ENCODE data around the gene PPP2R3A. TPM values are rescaled to one million over a fixed set of nuclear protein-coding genes. Genes with fewer than 3 reads are reported as not detected.

PPP2R3A gene
- total and polyA plus RNA-seq, 2 of the 4 experiments (the other 2 are of a cell fraction), result 11.3 to 37.3 TPM

GRCh38 chr3:136106101-136106500, 140.6 kb downstream of the PPP2R3A start:
- no CpG with 5 or more reads among the region's 6 CpGs for WGBS, 2 experiments (ENCODE audit: extremely low coverage in 2 of 2, insufficient read length in 1 of 2)
- no peak overlapping the region for H3K56ac ChIP-seq (ENCODE audit: extremely low read depth, insufficient read depth, low read length)
- CTCF ChIA-PET, result no interaction called here
- H2BK15ac ChIP-seq (ENCODE audit: low read depth, low read length), result no peak overlapping the region
- TF ChIP-seq USF2 (IDR thresholded peaks at IDR 0.05; ENCODE audit: low read depth, low read length) (no peak), CHD1 (IDR thresholded peaks at IDR 0.05; ENCODE audit: low read depth, low read length) (no peak), BHLHE40 (IDR thresholded peaks at IDR 0.05; ENCODE audit: low read depth, low read length) (no peak), POLR2A (IDR thresholded peaks at IDR 0.05; ENCODE audit: low read depth, low read length) (no peak), RFX5 (IDR thresholded peaks at IDR 0.05; ENCODE audit: low read depth, low read length) (no peak), NFE2L2 (IDR thresholded peaks at IDR 0.05; ENCODE audit: low read depth, low read length) (no peak)
- H3K27ac ChIP-seq (ENCODE audit: insufficient read depth, low read length), result no peak overlapping the region
- in situ Hi-C loops (cut with MboI; ENCODE audit: low sequenced_read_pairs) (no loop called here), intact Hi-C loops (cut with micrococcal nuclease) (no loop called here), dilution Hi-C loops (cut with HindIII; ENCODE audit: low sequenced_read_pairs, unreplicated experiment) (no loop called here)
- H3K4me1 ChIP-seq (ENCODE audit: control insufficient read depth, insufficient read depth, low read length), result no peaks in the 10 kb centered on the region
- no peak overlapping the region for H2BK120ac ChIP-seq (ENCODE audit: low read depth, low read length)
- H3K79me1 ChIP-seq (ENCODE audit: low read depth in 1 of 2, low read length in 2 of 2), result no peaks in the 10 kb centered on the region
- H3K9me3 ChIP-seq (ENCODE audit: control insufficient read depth, insufficient read depth, low read length), result no peaks in the 10 kb centered on the region
- H2BK5ac ChIP-seq (ENCODE audit: low read depth, low read length, poor library complexity, severe bottlenecking), result no peak overlapping the region
- H3K36me3 ChIP-seq (ENCODE audit: control insufficient read depth, insufficient read depth, low read length), result peaks cover 11% of the 10 kb centered on the region
- no peak overlapping the region for H3K4me3 ChIP-seq (ENCODE audit: insufficient read depth, low read depth, low read length)
- BruUV-seq (replicated peaks), result no TSS peak
- ATAC-seq (ENCODE audit: low read depth) (no peak), DNase-seq (no peak)
- no peaks in the 10 kb centered on the region for H3K9me1 ChIP-seq (ENCODE audit: insufficient read depth, low read length)
- POLR2A ChIA-PET (ENCODE audit: unreplicated experiment), result no interaction called here
- no peak overlapping the region for H3K23ac ChIP-seq (ENCODE audit: low read depth, low read length)
- no peak overlapping the region for H2BK20ac ChIP-seq (ENCODE audit: low read depth, low read length)
- H3K18ac ChIP-seq (ENCODE audit: low read depth, low read length), result no peak overlapping the region
- no peak overlapping the region for H4K5ac ChIP-seq (ENCODE audit: low read depth, low read length)
- no peak overlapping the region for H2AFZ ChIP-seq (replicated peaks; ENCODE audit: low read length, poor library complexity)
- H3K27me3 ChIP-seq (ENCODE audit: control insufficient read depth, insufficient read depth, low read length), result no peaks in the 10 kb centered on the region
- H3K4ac ChIP-seq (ENCODE audit: low read depth, low read length), result no peak overlapping the region
- no peak overlapping the region for H3K14ac ChIP-seq (replicated peaks; ENCODE audit: low read depth, low read length)
- H4K20me1 ChIP-seq (ENCODE audit: insufficient read depth, low read length), result no peaks in the 10 kb centered on the region
- H3K9ac ChIP-seq (ENCODE audit: low read depth, low read length), result no peak overlapping the region
- no peak overlapping the region for H4K8ac ChIP-seq (ENCODE audit: low read depth in 2 of 2, low read length in 2 of 2)
- H3K4me2 ChIP-seq (ENCODE audit: low read depth, low read length), result no peak overlapping the region
- no peak overlapping the region for H2AK9ac ChIP-seq (replicated peaks; ENCODE audit: low read depth, low read length, poor library complexity)
- H2AK5ac ChIP-seq (ENCODE audit: low read depth, low read length), result no peak overlapping the region
- H4K91ac ChIP-seq (ENCODE audit: insufficient read depth, low read depth, low read length), result no peak overlapping the region
